ENCODE data around the gene C1QTNF2. TPM values are rescaled to one million over a fixed set of nuclear protein-coding genes. Genes with fewer than 3 reads are reported as not detected.

C1QTNF2 gene
- total and polyA plus RNA-seq, 10 of the 15 experiments (the other 5 are each of a cell fraction or from before 2014, with no cell fraction given): not detected

DNA sequence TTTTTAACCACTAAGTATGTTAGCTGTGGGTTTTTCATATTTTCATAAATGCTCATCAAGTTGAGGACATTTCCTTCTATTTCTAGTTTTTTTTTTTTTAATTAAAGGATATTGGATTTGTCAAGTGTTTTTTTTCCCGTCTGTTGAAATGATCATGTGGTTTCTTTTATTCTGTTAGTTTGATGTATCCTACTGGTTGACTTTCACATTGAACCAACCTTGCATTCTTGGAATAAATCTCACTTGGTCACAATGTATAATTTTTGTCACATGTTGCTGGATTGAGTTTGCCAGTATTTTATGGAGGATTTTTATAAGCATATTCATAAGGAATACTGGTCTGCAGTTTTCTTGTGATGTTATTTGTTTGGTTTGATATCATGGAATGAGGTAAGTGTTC, 17.0 kb upstream of the C1QTNF2 start (continued):
- TF ChIP-seq SKIL (IDR thresholded peaks at IDR 0.05; ENCODE audit: low read depth, poor library complexity, severe bottlenecking) (no peak), GABPA (IDR thresholded peaks at IDR 0.05; ENCODE audit: low read depth) (no peak)
- TF ChIP-seq, protein P1, sequence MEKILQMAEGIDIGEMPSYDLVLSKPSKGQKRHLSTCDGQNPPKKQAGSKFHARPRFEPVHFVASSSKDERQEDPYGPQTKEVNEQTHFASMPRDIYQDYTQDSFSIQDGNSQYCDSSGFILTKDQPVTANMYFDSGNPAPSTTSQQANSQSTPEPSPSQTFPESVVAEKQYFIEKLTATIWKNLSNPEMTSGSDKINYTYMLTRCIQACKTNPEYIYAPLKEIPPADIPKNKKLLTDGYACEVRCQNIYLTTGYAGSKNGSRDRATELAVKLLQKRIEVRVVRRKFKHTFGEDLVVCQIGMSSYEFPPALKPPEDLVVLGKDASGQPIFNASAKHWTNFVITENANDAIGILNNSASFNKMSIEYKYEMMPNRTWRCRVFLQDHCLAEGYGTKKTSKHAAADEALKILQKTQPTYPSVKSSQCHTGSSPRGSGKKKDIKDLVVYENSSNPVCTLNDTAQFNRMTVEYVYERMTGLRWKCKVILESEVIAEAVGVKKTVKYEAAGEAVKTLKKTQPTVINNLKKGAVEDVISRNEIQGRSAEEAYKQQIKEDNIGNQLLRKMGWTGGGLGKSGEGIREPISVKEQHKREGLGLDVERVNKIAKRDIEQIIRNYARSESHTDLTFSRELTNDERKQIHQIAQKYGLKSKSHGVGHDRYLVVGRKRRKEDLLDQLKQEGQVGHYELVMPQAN (conservative IDR thresholded peaks at IDR 0.05): no peak

GRCh38 chr5:160385496-160385895, 15.1 kb upstream of the C1QTNF2 start:
- H3K4me3 ChIP-seq: no peak overlapping the region
- no peaks in the 10 kb centered on the region for H3K36me3 ChIP-seq (ENCODE audit: control insufficient read depth in 2 of 2, insufficient read depth in 2 of 2, low read length in 1 of 2)
- no peak overlapping the region for H3K4me2 ChIP-seq (ENCODE audit: control insufficient read depth, insufficient read depth)
- no peak overlapping the region for H3K9ac ChIP-seq (ENCODE audit: control insufficient read depth, insufficient read depth, low read length)
- H3K9me3 ChIP-seq (replicated peaks; ENCODE audit: control insufficient read depth, insufficient read depth, low read length): no peaks in the 10 kb centered on the region; the same call in 1 of the 3 replicates
- no peaks in the 10 kb centered on the region for H3K79me2 ChIP-seq (ENCODE audit: control insufficient read depth, insufficient read depth, low read length)
- ChIA-PET RAD21 (ENCODE audit: unreplicated experiment) (no interaction called here), POLR2A (no interaction called here), SMC1A (ENCODE audit: uncharacterized antibody, unreplicated experiment) (no interaction called here), CTCF (no interaction called here)
- no peak for FAIRE-seq
- ATAC-seq: no peak
- intact Hi-C loops (cut with micrococcal nuclease; ENCODE audit: unreplicated experiment): no loop called here
- in situ Hi-C loops (cut with MboI): no loop called here
- no peak overlapping the region for H2AFZ ChIP-seq (ENCODE audit: control insufficient read depth, low read depth, low read length)
- H3K27me3 ChIP-seq (replicated peaks in 1 of 2; ENCODE audit: control insufficient read depth in 2 of 2, insufficient read depth in 2 of 2, low read length in 1 of 2): no peaks in the 10 kb centered on the region; a peak in 1 of 4 replicates
- no peak overlapping the region for H3K27ac ChIP-seq (ENCODE audit: control insufficient read depth, insufficient read depth)
- BruUV-seq (replicated peaks): no TSS peak
- no peaks in the 10 kb centered on the region for H4K20me1 ChIP-seq (ENCODE audit: control insufficient read depth, insufficient read depth)
- H3K4me1 ChIP-seq (ENCODE audit: control insufficient read depth, insufficient read depth, low read length): no peaks in the 10 kb centered on the region
- DNase-seq (ENCODE audit: low read depth, low spot score): no peak
- no peak for TF ChIP-seq JUND (IDR thresholded peaks at IDR 0.05; ENCODE audit: low read depth, low read length)
- no peak for TF ChIP-seq KDM1A (IDR thresholded peaks at IDR 0.05; ENCODE audit: borderline replicate concordance)
- TF ChIP-seq TCF3 (IDR thresholded peaks at IDR 0.05; ENCODE audit: borderline replicate concordance, insufficient read depth, low read depth, low read length): no peak
- TF ChIP-seq HDAC6 (IDR thresholded peaks at IDR 0.05; ENCODE audit: unreplicated experiment): no peak
- TF ChIP-seq NR2C1 (IDR thresholded peaks at IDR 0.05): no peak
- no peak for TF ChIP-seq ELK1 (IDR thresholded peaks at IDR 0.05; ENCODE audit: low read depth, low read length)
- TF ChIP-seq IRF3 (IDR thresholded peaks at IDR 0.05): no peak
- no peak for TF ChIP-seq EGR1 (IDR thresholded peaks at IDR 0.05; ENCODE audit: borderline replicate concordance in 1 of 2, low read depth in 2 of 2, low read length in 2 of 2)

Measured in GM12878 (cell line).